Neural cell (in vitro differentiated cells): ENCODE data around the gene SLCO3A1. TPM values are rescaled to one million over a fixed set of nuclear protein-coding genes. Genes with fewer than 3 reads are reported as not detected.

Experiments used
- H2AFZ ChIP-seq: fragments of 200-600, 300-800 bp; sonication (generic), shearing (Covaris generic); 2 replicates; pipeline ENCODE4 v1.6.0; 2014; ENCODE audit warnings: low read depth, mild to moderate bottlenecking, antibody characterized with exemption, low read length, moderate library complexity
- H3F3A ChIP-seq: fragments of 200-600 bp; shearing (Covaris generic); 2 replicates; pipeline ENCODE4 v1.6.1; 2016; ENCODE audit warnings: mild to moderate bottlenecking, moderate library complexity, mixed read lengths, antibody characterized with exemption, low read length; ENCODE audit not compliant: insufficient read depth, poor library complexity, severe bottlenecking
- H3K27ac ChIP-seq: fragments of 200-600, 300-800 bp; sonication (generic), shearing (Covaris generic); 2 replicates; pipeline ENCODE4 v1.5.1; 2014; ENCODE audit warnings: mild to moderate bottlenecking, low read length, moderate library complexity
- H3K27me3 ChIP-seq: fragments of 300-800, 200-600 bp; sonication (generic), shearing (Covaris generic); 2 replicates; pipeline ENCODE4 v1.6.0; 2014; ENCODE audit warnings: mild to moderate bottlenecking, low read depth, low read length, moderate library complexity; ENCODE audit not compliant: insufficient read depth
- H3K36me3 ChIP-seq: fragments of 300-800, 200-600 bp; sonication (generic), shearing (Covaris generic); 2 replicates; pipeline ENCODE4 v1.5.1; 2014; ENCODE audit warnings: mild to moderate bottlenecking, antibody characterized with exemption, low read length, moderate library complexity; ENCODE audit not compliant: insufficient read depth
- H3K4me2 ChIP-seq: fragments of 300-800, 200-600 bp; sonication (generic), shearing (Covaris generic); 2 replicates; pipeline ENCODE4 v1.6.0; 2014; ENCODE audit warnings: mild to moderate bottlenecking, low read length
- H3K4me3 ChIP-seq: fragments of 300-800, 200-600 bp; sonication (generic), shearing (Covaris generic); 2 replicates; pipeline ENCODE4 v1.5.1; 2014; ENCODE audit warnings: mild to moderate bottlenecking, low read length, moderate library complexity
- H3K79me2 ChIP-seq: fragments of 200-600 bp; shearing (Covaris generic); replicated peaks from 2 replicates; pipeline ENCODE4 v1.6.0; 2014; ENCODE audit warnings: mild to moderate bottlenecking, low read length, moderate library complexity; ENCODE audit not compliant: insufficient read depth
- H3K9ac ChIP-seq: fragments of 300-800, 200-600 bp; sonication (generic), shearing (Covaris generic); 2 replicates; pipeline ENCODE4 v1.6.1; 2016; ENCODE audit warnings: mild to moderate bottlenecking, low read length, mixed read lengths
- H3K9me2 ChIP-seq: fragments of 200-600 bp; shearing (Covaris generic); 2 replicates; pipeline ENCODE4 v1.6.1; 2016; ENCODE audit warnings: mild to moderate bottlenecking, low read length, mixed read lengths; ENCODE audit not compliant: insufficient read depth
- H3K9me3 ChIP-seq: fragments of 200-600, 300-800 bp; sonication (generic), shearing (Covaris generic); 2 replicates; pipeline ENCODE4 v1.6.1; 2016; ENCODE audit warnings: mild to moderate bottlenecking, mixed run types, low read length, moderate library complexity, mixed read lengths
- H4K20me1 ChIP-seq: fragments of 200-600 bp; shearing (Covaris generic); 2 replicates; pipeline ENCODE4 v1.6.1; 2016; ENCODE audit warnings: mild to moderate bottlenecking, mixed run types; ENCODE audit not compliant: insufficient read depth
- EP300 ChIP-seq: fragments of 450-650 bp; conservative IDR thresholded peaks from 2 replicates; pipeline ENCODE4 v1.6.1; 2014; ENCODE audit warnings: antibody characterized with exemption, mild to moderate bottlenecking, moderate library complexity; ENCODE audit not compliant: poor library complexity, severe bottlenecking
- EZH2 ChIP-seq: fragments of 200-600, 300-800 bp; shearing (Covaris generic), sonication (generic); IDR thresholded peaks from 2 replicates; pipeline ENCODE4 v1.6.1; 2014; ENCODE audit warnings: antibody characterized with exemption, low read length, borderline replicate concordance, mild to moderate bottlenecking; ENCODE audit not compliant: insufficient read depth, poor library complexity, severe bottlenecking
- MXI1 ChIP-seq: fragments of 450-650 bp; conservative IDR thresholded peaks from 2 replicates; pipeline ENCODE4 v1.6.1; 2014; ENCODE audit warnings: antibody characterized with exemption, mild to moderate bottlenecking; ENCODE audit not compliant: poor library complexity, severe bottlenecking
- POLR2AphosphoS5 ChIP-seq: IDR thresholded peaks from 2 replicates; pipeline ENCODE4 v1.6.1; 2012
- RAD21 ChIP-seq: fragments of 450-650 bp; conservative IDR thresholded peaks from 2 replicates; pipeline ENCODE4 v1.6.1; 2014; ENCODE audit warnings: antibody characterized with exemption, mild to moderate bottlenecking, moderate library complexity
- REST ChIP-seq: IDR thresholded peaks from 2 replicates; pipeline ENCODE4 v1.6.1; 2012; ENCODE audit warnings: borderline replicate concordance
- SMC3 ChIP-seq: fragments of 450-650 bp; conservative IDR thresholded peaks from 2 replicates; pipeline ENCODE4 v1.6.1; 2014; ENCODE audit warnings: antibody characterized with exemption, mild to moderate bottlenecking, moderate library complexity; ENCODE audit not compliant: poor library complexity
- TAF1 ChIP-seq: IDR thresholded peaks from 2 replicates; pipeline ENCODE4 v1.6.1; 2012; ENCODE audit warnings: low read depth
- polyA plus RNA-seq: library from polyadenylated mRNA; depleted of rRNA; stranded (reverse); fragments of >200 nt; gene quantifications from 2 replicates; pipeline ENCODE4 v1.2.3, GENCODE V29; 2014
- TF ChIP-seq, protein P1 (sequence below): fragments of 450-650 bp; IDR thresholded peaks from 2 replicates; pipeline ENCODE4 v1.5.1; 2014; ENCODE audit warnings: antibody characterized with exemption, mild to moderate bottlenecking, moderate library complexity; ENCODE audit not compliant: poor library complexity, severe bottlenecking

SLCO3A1 gene
- polyA plus RNA-seq, 1 donor from 2014 or later, result 14.2 TPM

- H3K79me2 ChIP-seq, result no peaks in the 10 kb centered on the region
- no peak overlapping the region for H3K27ac ChIP-seq
- H3K4me2 ChIP-seq, result no peak overlapping the region
- H2AFZ ChIP-seq, result no peak overlapping the region
- H3K9ac ChIP-seq, result no peak overlapping the region
- no peaks in the 10 kb centered on the region for H3K9me3 ChIP-seq
- no peaks in the 10 kb centered on the region for H3K36me3 ChIP-seq
- no peak for TF ChIP-seq RAD21
- no peak for TF ChIP-seq POLR2AphosphoS5
- no peak for TF ChIP-seq TAF1
- no peak for TF ChIP-seq REST
- no peak for TF ChIP-seq MXI1
- TF ChIP-seq SMC3, result no peak
- no peaks in the 10 kb centered on the region for H4K20me1 ChIP-seq
- H3K27me3 ChIP-seq, result no peaks in the 10 kb centered on the region
- H3F3A ChIP-seq, result no peaks in the 10 kb centered on the region
- H3K4me3 ChIP-seq, result no peak overlapping the region
- H3K9me2 ChIP-seq, result no peaks in the 10 kb centered on the region
These were observed 184.0 kb downstream of the SLCO3A1 start for GRCh38 chr15:92037491-92037890.

DNA sequence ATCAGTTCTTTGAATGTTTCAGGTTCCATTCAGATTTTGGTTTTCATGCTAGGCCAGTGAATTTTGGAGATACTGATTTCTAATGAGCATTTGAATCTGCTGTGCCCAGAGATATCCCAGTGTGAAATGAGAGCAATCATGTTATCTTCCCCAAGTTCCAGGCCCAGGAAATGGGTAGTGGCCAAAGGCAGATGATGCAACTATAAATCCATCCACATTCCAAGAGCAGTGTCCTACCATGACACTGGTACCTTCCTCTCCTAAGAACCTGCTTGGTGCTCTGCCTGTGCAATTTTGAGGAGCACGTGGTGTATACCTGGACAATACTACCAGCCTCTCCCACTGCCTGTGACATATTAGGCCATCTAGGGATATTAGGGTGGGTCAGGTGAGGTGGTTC is 186.8 kb downstream of the SLCO3A1 start:
- Histone ChIP-seq H3K36me3 (no peaks in the 10 kb centered on the region), H3K9ac (no peak overlapping the region), H3K9me3 (no peaks in the 10 kb centered on the region), H3K27ac (no peak overlapping the region), H3K79me2 (no peaks in the 10 kb centered on the region), H4K20me1 (no peaks in the 10 kb centered on the region), H3K27me3 (no peaks in the 10 kb centered on the region), H3F3A (no peaks in the 10 kb centered on the region), H2AFZ (no peak overlapping the region), H3K4me2 (no peak overlapping the region), H3K4me3 (no peak overlapping the region), H3K9me2 (no peaks in the 10 kb centered on the region)
- no peak for TF ChIP-seq MXI1
- no peak for TF ChIP-seq RAD21
- no peak for TF ChIP-seq SMC3
- TF ChIP-seq EZH2, result no peak

DNA sequence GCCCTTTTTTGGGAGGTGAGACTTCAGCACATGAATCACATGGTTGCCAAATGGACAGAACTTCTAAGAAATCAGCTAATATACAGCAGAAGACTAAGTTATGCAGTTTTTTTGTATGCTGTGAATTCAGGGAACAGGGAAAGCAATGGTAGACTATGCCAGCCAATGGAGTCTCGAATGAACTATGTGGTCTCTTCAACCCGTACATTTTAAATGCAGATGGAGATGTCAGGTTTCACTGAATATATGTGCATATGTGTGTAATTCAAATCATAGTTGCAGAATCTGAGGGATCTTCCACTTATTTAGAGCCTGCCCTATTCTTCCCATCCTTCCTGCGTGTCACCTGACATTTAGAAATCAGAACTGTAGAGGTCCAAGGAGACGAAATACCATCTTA is 187.9 kb downstream of the SLCO3A1 start:
- no peak overlapping the region for H3K9ac ChIP-seq
- H3K27me3 ChIP-seq, result no peaks in the 10 kb centered on the region
- H4K20me1 ChIP-seq, result no peaks in the 10 kb centered on the region
- no peaks in the 10 kb centered on the region for H3F3A ChIP-seq
- no peak overlapping the region for H3K4me2 ChIP-seq
- no peaks in the 10 kb centered on the region for H3K79me2 ChIP-seq
- no peaks in the 10 kb centered on the region for H3K9me2 ChIP-seq
- H3K4me3 ChIP-seq, result no peak overlapping the region
- H3K9me3 ChIP-seq, result no peaks in the 10 kb centered on the region
- H3K36me3 ChIP-seq, result no peaks in the 10 kb centered on the region
- no peak overlapping the region for H3K27ac ChIP-seq
- H2AFZ ChIP-seq, result no peak overlapping the region
- TF ChIP-seq TAF1 (no peak), RAD21 (no peak), REST (no peak), SMC3 (no peak), EZH2 (no peak), POLR2AphosphoS5 (no peak), MXI1 (no peak), EP300 (no peak)
- TF ChIP-seq, protein P1, sequence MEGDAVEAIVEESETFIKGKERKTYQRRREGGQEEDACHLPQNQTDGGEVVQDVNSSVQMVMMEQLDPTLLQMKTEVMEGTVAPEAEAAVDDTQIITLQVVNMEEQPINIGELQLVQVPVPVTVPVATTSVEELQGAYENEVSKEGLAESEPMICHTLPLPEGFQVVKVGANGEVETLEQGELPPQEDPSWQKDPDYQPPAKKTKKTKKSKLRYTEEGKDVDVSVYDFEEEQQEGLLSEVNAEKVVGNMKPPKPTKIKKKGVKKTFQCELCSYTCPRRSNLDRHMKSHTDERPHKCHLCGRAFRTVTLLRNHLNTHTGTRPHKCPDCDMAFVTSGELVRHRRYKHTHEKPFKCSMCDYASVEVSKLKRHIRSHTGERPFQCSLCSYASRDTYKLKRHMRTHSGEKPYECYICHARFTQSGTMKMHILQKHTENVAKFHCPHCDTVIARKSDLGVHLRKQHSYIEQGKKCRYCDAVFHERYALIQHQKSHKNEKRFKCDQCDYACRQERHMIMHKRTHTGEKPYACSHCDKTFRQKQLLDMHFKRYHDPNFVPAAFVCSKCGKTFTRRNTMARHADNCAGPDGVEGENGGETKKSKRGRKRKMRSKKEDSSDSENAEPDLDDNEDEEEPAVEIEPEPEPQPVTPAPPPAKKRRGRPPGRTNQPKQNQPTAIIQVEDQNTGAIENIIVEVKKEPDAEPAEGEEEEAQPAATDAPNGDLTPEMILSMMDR, result no peak
